NCI-H774 (cell line): ENCODE measurements around the gene NEDD4L.
"Not testable (repeated sequence)": the region's sequence is repeated elsewhere in the genome, so short reads cannot be mapped to it uniquely, and the experiment has no call there.

Experiments used
- DNase-seq: peaks from one replicate; lab custom pipeline; 2025; lab: John Stamatoyannopoulos, UW

The NEDD4L gene

DNA sequence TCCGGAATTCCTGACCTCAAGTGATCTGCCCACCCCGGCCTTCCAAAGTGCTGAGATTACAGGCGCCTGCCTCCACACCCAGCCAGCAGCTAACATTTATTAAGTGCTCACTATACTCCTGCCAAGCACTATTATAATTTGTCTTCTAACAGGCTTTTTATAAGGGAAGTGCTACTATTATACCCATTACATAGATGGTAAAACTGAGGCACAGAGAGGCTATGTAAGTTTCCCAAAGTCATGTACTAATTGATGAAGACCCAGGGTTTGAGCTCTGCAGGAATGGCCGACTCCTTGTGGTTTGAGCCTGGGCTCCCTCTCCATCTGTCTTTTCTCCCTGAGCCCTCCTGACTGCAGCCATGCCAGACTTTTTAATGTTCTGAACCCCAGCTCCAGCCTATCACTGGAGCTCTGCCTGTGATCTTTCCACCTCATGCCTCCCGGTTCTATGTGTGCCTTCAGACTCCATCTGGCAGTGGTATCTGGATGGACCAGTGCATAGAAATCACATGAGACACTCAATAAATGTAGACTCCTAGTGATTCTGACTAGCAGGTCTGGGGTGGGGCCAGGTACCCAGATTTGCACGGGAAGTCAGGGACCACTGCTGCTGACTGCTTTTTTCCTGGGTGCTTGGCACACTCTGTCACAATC, 197.1 kb downstream of the NEDD4L start:
- DNase-seq, result no peak

DNA sequence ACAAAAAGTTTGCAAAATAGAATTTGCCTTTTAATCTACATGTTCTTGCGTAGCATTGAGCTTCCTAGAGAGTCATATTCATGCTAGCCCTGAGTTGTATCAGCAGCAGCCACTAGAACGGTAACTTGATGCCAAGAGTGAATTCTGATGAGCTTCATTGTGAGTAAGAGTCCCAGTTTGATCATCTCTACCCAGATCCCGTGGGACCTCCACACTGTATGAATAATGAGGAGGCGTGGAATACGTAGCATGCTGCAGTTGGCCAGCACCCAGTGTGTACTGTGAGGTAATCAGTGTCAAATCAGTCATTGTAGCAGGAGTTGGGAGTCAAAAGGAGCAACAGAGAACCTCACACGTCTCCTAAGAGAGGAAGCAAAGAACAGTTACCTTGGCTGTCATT, 197.9 kb downstream of the NEDD4L start:
- DNase-seq, result no peak

DNA sequence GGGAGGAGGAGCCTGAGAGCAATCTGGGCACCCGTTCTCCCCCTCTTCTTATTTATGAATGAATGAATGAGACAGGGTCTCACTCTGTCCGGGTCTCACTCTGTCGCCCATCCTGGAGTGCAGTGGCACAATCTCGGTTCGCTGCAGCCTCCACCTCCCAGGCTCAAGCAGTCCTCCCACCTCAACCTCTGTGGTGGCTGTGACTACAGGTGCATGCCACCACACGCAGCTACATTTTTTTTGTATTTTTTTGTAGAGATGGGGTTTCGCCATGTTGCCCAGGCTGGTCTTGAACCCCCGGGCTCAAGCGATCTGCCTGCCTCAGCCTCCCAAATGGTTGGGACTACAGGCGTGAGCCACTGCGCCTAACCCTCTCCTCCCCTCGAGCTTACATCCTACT, 198.4 kb downstream of the NEDD4L start:
- DNase-seq, result no peak

DNA sequence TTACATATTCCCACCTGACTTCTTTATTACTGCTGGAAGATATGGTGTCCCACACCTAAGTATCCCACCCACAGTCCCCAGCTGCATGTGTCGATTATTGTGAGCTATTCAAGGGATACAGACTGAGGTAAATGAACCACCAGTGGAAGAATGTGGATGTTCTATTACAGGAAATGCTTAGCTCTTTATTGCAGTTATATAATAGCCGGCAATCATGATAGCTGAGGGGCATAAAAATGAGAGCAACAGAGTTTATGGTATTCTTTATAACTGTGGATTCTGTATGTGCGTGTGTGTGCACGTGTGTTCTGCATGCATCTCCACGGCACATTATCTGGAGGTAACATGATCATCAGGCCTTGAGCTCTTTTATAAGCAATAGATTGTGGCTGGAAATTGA, 198.9 kb downstream of the NEDD4L start:
- DNase-seq, result no peak

DNA sequence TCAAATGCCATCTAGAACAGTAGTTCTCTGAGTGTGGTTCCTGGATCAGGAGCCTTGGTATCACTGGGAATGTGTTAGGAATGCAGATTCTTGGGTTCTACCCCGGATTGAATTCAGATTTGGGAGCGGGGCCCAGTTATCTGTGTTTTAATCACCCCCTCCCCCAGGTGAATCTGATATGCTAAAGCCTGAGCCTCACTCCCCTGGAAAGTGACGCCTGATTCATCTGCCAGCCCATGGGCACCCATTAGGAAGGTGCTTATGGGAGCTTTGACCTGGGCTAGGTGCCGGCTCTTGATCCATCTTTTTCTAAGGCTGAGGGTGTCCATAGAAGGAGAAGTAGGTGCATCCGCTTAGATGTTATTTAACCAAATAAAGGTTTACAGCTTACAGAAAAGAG, 199.4 kb downstream of the NEDD4L start:
- no peak for DNase-seq

DNA sequence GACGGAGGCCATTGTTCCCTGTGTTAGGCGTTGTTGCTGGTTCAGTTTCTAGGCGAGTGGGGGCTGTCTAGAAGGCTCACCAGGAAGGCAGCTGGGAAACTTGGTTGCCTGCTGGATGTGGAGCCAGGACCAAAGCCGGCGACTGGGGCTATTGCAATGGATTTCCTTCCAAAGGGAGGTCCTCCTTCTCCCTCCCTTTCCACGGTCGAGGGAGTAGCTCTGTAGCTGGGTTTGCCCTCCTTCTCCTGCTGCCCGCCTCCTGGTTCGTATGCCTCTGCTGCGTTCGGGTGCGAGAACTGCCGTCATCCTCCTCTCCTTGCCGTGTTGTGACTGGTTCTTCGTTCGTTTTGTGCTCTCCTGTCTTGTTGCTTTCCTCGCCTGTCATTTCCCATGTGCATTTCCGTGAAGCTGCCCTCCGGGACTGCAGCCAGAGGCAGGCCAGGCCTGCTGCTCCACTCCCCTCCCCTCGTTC, 203.4 kb downstream of the NEDD4L start:
- DNase-seq, result no peak

DNA sequence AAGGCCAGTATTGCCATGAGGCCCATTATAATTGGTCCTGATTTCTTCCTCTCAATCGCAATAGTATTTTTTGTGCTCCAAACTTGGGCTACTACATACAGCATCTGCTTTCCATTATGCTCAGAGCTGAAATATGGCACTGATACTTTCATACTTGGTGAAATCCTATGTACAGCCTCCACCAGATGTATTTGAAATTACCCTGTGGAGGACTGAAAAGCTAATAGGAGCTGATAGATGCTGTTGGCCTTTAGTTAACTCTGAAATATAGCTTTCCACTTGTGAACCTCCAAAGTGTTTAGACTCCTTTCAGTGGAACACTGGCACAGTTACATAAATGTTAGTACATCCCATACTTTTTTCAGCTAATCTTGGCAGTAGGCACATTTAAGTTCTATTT, 205.7 kb downstream of the NEDD4L start:
- DNase-seq, result no peak

DNA sequence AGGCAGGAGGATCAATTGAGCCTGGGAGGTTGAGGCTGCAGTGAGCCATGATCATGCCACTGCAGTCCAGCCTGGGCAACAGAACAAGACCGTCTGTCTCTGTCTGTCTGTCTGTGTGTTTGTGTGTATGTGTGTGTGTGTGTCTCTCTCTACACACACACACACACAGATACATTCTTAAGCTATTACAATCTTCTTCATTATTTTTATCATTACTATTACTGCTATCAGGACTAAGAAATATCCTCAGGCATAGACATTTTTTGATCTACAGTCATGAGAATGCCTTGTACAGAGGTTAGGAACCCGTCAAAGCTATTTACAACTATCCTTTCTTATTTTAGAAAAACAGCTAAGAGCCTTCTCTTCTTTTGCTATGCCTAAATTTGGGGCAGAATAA, 207.4 kb downstream of the NEDD4L start:
- DNase-seq, result no peak

DNA sequence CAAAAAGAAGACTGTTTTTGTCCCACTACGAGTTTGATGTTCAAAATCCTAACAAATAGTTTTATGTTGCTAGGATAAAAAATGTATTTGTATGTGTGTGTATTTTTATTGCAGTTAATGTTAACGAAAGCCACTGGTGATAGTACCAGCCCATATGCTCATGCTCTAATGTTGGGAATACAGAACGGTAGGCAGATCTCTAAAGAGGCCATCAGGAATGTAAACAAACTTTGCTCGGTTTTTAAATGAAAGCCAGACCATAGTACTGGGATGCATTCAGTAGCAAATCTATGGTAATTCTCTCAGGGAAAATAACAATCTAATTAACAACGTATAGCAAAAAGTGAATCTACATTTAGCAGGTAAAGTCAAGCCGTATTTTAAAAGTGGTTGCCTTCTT, 208.1 kb downstream of the NEDD4L start:
- no peak for DNase-seq

DNA sequence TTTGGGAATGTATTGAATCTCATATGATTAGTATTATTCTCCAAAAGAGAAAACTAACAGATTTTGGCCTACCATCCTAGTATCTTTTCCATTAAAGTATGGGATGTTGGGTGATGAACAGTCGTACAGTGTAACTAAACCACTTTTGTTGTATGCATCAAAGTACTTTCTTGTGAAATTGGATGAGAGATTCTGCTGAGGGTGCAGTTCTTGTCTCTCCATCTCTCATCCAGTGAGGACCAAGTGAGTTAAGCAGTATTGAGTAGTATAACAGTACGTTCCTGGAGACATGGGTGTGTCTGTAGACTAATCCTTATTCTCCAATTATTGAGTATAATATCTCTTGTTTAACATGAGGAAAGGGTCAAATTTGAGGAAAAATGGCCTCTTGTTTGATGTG, 209.3 kb downstream of the NEDD4L start:
- no peak for DNase-seq

DNA sequence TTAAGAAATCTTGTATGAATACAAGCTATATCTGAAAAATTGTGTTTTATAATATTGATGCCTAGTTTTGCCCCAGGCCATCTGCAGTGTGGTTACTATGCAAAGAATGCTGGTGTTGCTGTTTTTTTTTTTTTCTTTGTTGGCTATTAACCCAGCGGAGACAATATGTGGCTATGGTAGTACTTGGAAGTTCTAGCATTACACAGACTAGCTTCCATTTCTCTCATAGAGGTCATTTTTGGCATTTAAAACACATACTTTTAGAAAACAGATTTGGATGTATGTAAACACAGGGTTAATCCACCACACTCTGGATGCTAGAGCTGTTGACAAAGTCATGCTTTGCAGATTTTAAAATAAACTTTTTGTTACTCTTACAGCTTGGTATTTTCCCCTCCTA, 209.8 kb downstream of the NEDD4L start:
- no peak for DNase-seq

DNA sequence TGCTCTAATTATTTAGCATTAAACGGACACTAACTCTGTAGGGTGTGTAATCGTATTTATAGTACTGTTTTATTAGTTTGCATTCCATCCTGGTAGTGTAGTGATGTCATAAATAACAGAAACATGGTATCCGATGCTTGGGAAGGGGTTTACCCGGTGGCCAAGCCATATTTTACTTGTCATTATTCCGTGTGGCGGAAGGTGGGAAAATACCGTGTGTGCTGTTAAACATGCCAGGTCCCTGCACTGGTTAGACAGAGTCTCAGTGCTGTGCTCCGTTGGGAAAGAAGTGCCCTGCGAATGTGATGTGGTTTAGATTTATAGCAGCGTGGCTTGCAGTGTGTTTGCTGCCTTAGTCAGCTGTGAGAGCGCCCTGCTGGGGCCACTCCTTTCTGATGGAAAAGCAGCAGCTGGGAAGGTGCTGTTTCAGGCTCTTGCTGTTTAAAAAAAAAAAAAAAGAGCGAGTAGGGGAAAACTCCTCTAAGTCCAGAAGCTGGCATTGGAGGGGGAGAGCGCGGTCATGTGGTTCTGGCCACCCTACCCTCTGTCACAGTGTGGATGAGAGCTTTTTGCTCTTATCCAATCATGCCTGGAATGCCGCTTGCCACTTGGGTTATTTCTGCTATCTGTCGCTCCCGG, 211.0 kb downstream of the NEDD4L start:
- no peak for DNase-seq

DNA sequence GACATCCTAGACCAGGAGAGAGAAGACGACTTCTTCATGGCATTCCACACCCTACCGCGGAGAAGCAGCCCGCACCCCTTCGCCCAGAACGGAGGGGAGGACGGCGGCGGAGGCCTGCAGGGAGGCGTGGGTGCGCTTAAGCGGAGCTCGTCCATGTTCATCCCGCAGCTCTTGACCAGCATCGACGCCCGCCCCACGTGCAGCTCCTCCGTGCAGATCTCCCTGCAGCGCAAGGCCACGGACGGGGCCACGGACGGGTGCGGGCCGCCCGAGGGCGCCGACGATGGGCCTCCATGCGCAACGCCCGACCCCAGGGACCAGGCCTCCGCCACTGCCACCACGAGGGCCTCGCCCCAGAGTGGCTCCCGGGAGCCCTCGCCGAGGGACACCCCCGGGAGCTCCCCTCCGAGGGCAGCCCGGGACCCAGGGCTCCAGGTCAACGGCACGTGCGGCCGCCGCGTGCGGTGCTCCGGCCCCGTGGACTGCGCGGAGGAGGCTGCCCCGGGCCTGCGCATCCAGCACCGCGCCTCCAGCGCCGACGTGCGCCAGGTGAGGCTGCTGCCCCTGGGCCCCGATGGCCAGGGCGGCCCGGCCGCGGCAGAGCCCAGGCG, 211.8 kb downstream of the NEDD4L start:
- DNase-seq, result no peak

DNA sequence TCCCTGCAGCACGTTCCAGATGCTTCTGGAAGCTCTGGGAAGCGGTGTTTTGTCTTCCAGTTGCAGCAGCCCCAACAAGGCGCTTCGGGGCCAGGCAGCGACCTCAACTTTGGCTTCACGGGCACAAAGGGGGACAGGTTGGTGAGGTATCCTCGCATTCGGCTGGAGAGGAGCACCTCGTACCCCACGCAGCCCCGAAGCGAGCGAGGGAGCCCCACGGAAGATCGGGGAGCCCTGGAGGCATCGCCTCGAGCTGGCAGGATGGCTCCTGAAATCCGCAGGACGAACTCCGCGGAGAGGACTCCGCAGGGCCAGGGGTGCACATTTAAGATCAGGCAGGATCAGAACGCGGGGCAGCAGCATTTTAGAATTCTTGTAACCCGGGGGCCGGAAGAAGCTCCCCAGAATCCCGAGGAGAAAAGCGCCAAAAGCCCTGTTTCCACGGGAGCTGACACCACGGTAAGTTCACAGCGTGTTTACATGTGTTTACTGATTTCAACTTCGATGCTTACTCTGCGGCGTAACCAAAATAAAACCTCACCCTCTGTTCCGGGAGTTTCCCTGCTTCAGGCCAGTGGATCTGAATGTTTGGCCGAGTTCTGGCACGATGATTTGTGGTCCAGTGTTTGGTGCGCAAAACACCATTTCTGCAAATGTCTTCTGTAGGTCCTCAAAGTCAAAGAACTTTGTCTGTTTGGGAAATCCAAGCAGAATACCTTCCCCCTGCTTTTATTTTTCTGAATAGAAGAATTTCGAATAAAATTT, 212.5 kb downstream of the NEDD4L start:
- no peak for DNase-seq

DNA sequence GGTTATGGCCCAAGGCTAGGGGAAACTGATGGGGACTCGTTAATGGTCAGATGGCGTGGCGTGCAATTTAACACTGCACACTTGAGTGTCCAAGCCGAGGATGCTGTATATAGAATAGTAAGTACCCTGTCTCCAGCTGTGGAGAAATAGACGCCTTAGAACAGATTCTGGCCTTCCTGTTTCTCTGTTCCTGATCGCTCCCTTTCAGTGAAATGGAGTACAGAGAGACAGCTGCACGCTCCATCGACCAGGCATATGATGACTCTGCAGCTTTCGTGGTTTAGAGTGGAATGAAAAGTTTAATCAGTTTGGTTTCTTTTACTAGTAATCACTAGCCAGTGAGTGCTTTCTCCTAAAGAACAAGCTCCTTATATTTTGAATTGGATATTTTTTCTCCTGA, 213.4 kb downstream of the NEDD4L start:
- DNase-seq, result no peak

DNA sequence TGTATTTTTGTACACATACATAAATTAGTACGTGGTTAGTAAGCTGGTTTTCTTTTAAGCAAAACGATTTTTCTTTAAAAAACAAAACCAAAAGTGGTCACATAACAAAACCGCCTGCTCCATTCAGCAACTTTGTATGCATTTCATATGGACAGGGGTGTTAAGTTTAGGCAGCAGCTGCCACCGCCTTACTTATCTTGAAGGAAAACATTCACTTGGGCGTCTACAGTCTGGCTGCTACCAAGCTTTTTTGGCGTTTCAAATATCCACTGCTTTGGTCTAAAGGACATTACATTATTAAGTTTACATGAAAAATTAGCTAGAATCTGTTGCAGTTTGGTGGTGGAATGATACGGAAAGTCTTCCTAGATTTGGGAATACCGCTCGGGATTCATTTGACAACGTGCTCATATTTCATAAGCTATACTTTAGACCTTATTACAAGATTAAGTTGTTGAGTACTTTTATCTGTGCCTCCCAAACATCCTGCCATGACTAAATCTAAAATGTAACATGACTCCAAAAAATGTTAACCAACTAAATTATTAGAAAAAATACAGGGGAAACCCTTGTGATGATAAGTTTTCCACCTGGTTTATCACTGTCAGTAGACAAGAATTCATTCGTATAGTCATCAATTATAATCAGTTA, 214.8 kb downstream of the NEDD4L start:
- no peak for DNase-seq

DNA sequence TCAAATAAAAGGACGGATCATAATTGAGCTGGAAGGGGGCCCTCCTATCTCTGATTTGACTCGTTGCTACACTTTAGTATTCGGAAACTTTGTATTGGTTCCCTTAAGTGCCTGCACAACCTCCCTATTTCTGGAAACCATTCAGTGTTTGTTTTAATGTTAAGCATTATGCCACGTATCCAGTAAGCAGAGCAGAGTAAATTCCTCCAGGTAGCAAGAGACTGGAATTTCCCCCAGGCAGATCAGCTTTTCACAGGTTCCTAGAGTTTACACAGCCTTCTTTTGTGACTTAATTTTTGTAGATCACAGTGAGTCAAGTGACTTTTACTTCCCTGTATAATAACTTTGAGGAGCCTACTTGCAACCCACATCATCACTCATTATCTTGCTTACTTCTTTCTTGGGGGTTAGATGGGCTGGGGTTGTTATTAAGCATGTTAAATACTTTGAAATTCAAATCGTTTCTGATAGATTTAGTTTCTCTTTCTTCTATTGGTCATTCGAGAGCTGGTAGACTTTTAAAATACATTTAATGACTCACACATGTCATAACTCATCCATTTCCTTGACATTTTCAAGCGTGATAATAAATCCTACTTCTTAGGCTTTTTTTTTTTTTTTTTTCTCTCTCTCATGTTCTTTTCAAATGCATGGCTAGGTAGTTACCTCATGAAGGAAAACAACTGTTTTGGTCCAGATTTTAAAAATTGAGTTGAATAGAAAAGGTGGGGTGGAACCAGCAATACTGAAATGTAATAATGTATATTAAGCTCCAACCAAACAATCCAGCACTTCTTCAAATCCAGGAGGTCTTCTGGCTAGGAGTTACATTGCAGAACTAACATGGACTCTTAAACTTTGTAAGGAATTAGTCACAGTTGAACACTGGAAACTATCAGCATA, 219.3 kb downstream of the NEDD4L start:
- no peak for DNase-seq

DNA sequence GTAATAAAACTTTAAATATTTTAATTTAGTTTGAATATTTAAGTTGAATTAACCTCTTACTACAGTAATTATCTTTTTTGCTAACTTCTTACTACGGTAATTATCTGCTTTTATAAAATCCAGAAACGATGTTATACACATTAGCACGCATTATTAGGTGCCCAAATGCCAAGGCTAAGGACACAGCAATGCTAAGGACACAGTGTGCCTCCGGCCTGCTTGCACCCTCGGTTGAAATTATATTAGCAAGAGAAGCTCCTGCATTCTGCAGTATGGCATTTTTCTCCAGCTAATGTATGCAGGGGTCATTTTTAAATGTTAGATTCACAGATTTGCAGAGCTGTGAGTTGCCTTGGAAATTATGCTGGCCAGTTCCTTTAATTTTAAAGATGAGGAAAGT, 220.0 kb downstream of the NEDD4L start:
- DNase-seq, result no peak

DNA sequence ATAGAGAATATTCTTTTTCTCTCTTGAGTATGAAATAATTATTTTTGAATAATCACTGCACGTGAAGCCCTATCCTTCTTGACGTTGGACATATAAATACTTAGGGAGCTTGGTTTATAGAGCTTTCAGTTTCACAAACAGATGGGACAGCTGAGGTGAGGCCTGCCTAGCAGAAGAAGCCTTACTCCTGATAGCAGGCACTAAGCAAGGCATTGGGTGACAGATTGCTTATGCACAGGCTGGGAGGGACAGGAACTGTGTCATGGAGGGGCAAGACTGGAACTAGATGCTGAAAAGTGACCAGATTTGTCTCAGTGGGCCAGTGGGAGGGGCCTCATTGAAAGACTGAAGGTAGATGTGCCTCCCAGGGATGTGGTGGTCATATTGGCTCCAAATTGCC, 220.8 kb downstream of the NEDD4L start:
- DNase-seq, result no peak

DNA sequence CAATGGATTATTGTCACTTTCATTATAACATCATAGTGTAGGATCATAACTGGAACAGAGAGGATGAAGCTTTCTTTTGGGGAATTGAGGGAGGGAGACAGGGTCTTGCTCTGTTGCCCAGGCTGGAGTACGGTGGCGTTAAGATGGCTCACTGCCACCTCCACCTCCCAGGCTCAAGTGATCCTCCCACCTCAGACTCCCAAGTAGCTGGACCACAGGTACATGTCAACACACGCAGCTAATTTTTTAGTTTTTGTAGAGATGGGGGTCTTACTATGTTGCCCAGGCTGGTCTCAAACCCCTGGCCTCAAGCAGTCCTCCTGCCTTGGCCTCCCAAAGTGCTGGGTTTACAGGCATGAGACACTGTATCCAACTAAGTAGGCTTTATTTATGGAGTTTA, 221.5 kb downstream of the NEDD4L start:
- not testable (repeated sequence) for DNase-seq

DNA sequence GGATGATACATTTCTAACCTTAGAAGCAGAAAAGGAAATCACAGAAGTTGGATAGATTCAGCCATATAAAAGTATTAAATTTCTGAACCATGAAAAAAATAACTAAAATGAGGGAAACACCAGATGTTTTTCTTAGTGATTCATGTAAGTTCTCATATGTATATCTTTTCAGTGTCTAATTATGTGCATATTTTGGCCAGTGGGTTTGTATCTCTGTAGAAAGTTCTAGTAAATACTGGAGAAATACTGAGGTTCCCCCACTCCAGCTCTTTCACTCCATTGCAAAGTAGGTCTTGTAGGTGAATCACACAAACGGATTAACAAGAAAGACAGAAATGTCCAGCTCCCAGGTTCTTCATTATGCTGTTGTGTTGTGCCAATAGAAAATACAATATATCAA, 222.3 kb downstream of the NEDD4L start:
- no peak for DNase-seq
